IPS-15b (cell line): ENCODE measurements around the gene RNASE9.

Source experiments
- H3K27me3 ChIP-seq: one replicate; pipeline ENCODE4 v1.6.1; 2013; ENCODE audit warnings: low read length; ENCODE audit not compliant: control insufficient read depth, insufficient read depth
- H3K36me3 ChIP-seq: one replicate; pipeline ENCODE4 v1.6.1; 2013; ENCODE audit warnings: low read length; ENCODE audit not compliant: control insufficient read depth, insufficient read depth
- H3K4me1 ChIP-seq: one replicate; pipeline ENCODE4 v1.6.1; 2013; ENCODE audit warnings: mild to moderate bottlenecking, low read length; ENCODE audit not compliant: control insufficient read depth, insufficient read depth
- H3K4me3 ChIP-seq: one replicate; pipeline ENCODE4 v1.5.1; 2013; ENCODE audit warnings: low read depth, low read length
- H3K9ac ChIP-seq: one replicate; pipeline ENCODE4 v1.6.1; 2013; ENCODE audit warnings: low read depth, mild to moderate bottlenecking, low read length
- H3K9me3 ChIP-seq: one replicate; pipeline ENCODE4 v1.6.1; 2013; ENCODE audit warnings: mild to moderate bottlenecking, low read length; ENCODE audit not compliant: control insufficient read depth, insufficient read depth

Gene RNASE9

DNA sequence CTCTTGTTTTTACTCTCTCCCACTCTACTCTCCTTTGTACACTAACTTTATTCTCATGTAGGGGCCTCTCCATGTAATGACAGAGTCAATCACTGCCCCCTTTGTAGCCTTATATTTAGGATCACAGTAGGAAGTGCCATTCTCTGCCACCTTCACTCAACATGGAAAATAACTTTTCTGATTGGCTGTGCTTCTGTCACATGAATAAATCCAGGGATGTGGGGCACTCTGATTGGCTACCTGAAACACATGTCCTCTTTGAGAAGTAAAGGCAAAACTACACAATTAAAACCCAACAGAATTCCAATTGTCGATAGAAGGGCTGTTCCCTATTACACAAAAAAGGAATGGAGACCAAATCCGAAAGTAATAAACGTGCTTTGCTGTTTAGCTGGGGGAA lies at the start of gene RNASE9:
Gene RNASE9 (minus strand): TSS at position 87 of the 400 bp plus-strand sequence.
- H3K27me3 ChIP-seq = no peaks in the 10 kb centered on the region
- H3K4me1 ChIP-seq = peaks cover 7% of the 10 kb centered on the region
- no peak within 1 kb of the TSS for H3K4me3 ChIP-seq
- H3K9ac ChIP-seq = no peak within 1 kb of the TSS
- H3K9me3 ChIP-seq = no peaks in the 10 kb centered on the region
- H3K36me3 ChIP-seq = no peaks in the 10 kb centered on the region

DNA sequence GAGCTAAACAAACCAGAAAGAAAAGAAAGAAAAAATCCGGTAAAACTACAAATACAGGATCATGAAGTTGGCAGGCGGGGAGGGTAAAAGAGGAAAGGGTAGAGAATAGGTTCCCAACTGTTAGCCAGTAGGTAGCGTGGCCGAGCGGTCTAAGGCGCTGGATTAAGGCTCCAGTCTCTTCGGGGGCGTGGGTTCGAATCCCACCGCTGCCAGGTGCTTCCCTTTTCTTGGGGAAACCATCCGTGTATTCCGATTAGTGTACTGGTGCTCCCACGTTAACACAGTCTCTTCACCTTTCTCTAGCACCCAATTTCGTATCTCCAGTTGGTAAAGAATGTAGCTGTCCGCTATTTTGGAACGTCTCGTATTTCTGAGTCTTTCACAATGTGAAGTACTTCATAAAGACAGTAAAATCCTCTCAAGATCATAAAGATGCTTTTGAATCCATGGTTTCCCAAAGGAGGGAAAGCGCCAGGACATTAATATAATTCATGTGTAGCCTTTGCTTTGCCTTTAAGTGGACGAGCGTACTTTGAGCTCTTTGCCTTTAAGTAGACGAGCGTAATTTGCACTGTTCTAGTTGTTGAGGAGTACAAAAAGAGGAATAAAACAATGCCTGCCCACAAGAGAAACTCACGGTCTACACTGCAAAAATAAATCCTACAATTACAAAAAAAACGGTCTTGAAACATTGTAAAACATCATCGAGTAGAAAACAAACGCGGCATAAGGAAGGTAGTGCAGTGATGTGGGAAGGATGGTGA lies 49.3 kb upstream of the RNASE9 start:
- H3K9me3 ChIP-seq = no peaks in the 10 kb centered on the region
- H3K4me3 ChIP-seq = peak overlapping the region; percentile 77
- H3K36me3 ChIP-seq = no peaks in the 10 kb centered on the region
- H3K27me3 ChIP-seq = peaks cover 15% of the 10 kb centered on the region
- peak overlapping the region; percentile 42 for H3K9ac ChIP-seq
- peaks cover 13% of the 10 kb centered on the region for H3K4me1 ChIP-seq

DNA sequence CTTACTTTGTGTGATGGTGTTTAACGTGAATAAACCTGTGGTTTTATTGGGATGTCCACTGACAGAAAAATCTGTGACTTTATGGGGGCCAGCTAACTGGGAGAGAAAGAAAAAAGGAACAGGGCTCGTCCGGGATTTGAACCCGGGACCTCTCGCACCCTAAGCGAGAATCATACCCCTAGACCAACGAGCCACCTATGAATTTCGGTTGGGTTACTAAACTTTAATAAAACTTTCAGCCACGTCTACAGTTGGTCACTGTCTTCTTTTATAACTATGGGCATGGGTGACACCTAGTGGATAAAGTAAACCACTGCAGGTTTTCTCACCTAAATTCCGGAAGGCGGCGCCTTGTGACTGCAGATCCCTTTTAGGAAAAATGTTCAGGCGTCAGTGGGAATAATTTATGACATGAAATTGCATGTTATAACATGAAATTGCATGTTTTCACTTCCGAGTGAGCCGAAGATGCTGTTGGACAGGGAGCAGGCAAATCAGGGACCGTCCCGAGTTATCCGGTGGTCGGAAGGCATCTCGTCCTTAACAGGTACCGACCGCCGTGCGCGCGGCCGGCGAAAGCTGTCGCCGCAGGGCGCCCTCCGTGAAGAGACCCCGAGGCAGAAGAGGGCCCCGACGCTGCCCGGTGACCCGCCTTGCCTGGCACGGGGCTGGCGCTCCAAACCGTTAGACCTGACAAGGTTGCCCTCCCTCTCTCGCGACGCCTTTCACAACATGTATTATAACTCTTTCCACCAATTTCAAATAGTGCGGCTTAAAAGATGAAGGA lies 48.6 kb upstream of the RNASE9 start:
- peaks cover 10% of the 10 kb centered on the region for H3K4me1 ChIP-seq
- H3K9me3 ChIP-seq = no peaks in the 10 kb centered on the region
- peaks cover 15% of the 10 kb centered on the region for H3K27me3 ChIP-seq
- H3K4me3 ChIP-seq = peak overlapping the region; percentile 77
- H3K9ac ChIP-seq = peak overlapping the region; percentile 42
- no peaks in the 10 kb centered on the region for H3K36me3 ChIP-seq

DNA sequence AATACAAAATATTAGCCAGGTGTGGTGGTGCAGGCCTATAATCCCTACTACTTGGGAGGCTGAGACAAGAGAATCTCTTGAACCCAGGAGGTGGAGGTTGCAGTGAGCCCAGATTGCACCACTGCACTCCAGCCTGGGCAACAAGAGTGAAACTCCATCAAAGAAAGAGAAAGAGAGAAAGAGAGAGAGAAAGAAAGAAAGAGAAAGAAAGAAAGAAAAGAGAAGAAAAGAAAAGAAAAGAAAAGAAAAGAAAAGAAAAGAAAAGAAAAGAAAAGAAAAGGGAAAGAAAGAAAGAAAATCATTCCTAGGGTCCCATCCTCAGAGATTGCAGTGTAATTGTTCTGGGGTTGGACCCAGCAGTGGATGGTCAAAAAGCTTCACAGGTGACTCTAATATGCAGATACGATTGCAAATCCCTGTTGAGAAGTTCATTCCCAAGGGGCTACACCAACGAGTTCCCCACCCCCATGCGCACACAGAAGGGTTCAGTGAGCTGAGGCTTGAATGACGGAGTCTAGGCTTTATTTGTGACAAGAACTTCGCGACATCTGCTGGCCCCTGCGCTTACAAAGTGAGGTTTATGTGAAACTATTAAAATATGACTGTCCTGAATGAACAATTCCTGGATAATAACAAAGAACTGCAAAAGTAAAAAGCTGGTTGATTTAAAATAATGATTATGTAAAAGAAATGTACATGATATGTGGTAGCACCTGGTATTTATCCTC lies 47.7 kb upstream of the RNASE9 start:
- Histone ChIP-seq H3K4me3 (no peak overlapping the region), H3K36me3 (no peaks in the 10 kb centered on the region), H3K9me3 (no peaks in the 10 kb centered on the region), H3K27me3 (peaks cover 15% of the 10 kb centered on the region), H3K4me1 (peaks cover 10% of the 10 kb centered on the region), H3K9ac (no peak overlapping the region)

DNA sequence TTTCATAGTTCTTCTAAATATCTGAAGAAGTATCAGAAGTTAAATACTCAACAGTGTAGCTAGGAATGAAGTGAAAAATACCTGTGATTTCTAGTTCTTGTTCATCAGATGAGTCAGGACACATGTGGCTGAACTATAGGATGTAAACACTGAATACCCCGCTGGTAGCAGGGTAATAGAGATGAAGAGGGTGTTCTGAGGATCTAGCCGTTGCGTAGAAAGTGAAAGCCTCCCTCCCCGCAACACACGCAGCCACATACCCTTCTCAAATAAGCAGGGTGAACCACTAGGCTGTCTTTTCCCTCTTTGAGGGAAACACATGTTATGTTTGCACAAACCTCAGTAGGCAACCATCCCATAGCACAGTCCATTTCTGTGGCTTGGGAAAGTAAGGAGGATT lies 46.8 kb upstream of the RNASE9 start:
- Histone ChIP-seq H3K9me3 (no peaks in the 10 kb centered on the region), H3K4me1 (peaks cover 5% of the 10 kb centered on the region)

DNA sequence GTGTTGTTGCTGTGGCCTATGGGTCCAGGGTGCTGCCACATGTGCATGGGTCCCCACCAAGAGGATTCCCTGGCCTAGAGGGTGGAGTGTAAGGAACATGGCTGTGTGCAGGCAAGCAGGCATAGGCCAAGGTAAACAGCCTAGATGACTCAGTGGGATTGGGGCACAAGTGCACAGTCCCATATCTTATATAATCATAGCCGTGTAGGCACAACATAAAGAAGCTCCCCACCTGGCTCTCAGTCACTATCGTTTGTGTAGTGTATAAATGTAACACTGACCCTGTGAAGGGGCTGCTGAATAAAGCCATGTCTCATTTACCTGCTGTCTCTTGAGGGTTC lies 46.0 kb upstream of the RNASE9 start:
- H3K27me3 ChIP-seq = peaks cover 14% of the 10 kb centered on the region
- no peaks in the 10 kb centered on the region for H3K36me3 ChIP-seq
- H3K9ac ChIP-seq = no peak overlapping the region
- no peaks in the 10 kb centered on the region for H3K9me3 ChIP-seq
- peaks cover 5% of the 10 kb centered on the region for H3K4me1 ChIP-seq
- no peak overlapping the region for H3K4me3 ChIP-seq

More for the DNA sequence above, 46.8 kb upstream of the RNASE9 start:
- Histone ChIP-seq H3K36me3 (no peaks in the 10 kb centered on the region), H3K27me3 (peaks cover 15% of the 10 kb centered on the region), H3K4me3 (no peak overlapping the region), H3K9ac (no peak overlapping the region)

DNA sequence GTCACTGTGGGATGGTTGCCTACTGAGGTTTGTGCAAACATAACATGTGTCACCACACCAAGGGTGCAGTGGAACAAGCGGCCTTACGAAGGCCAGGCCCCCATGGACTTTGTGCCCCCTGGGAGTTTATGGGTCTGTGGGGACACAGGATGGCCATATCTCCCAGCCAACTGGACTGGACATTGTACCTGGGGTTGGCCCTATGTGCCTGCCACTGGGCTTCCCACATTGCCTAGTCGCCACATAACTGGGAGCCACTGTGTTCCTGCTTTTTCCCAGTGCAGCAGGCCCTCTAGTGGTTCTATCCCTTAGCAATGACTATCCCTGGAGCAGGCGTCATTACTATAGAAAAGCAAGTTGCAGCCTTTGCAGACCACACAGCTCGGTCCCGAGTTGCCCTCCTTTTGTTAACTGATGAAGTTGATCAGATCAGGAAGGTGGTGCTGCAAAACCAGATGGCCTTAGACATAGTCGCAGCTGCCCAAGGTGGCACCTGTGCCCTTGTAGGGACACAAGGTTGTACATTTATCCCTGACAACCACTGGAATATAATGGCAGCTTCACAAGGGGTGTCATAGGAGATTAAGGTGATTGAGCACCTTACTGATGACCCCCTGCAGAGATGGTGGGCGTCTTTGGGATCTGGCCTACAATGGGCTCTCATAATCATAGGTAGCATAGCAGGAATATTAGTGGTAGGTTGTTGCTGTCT lies 45.5 kb upstream of the RNASE9 start:
- H3K4me3 ChIP-seq = no peak overlapping the region
- H3K36me3 ChIP-seq = no peaks in the 10 kb centered on the region
- H3K4me1 ChIP-seq = peaks cover 5% of the 10 kb centered on the region
- no peaks in the 10 kb centered on the region for H3K9me3 ChIP-seq
- no peak overlapping the region for H3K9ac ChIP-seq
- peaks cover 9% of the 10 kb centered on the region for H3K27me3 ChIP-seq

DNA sequence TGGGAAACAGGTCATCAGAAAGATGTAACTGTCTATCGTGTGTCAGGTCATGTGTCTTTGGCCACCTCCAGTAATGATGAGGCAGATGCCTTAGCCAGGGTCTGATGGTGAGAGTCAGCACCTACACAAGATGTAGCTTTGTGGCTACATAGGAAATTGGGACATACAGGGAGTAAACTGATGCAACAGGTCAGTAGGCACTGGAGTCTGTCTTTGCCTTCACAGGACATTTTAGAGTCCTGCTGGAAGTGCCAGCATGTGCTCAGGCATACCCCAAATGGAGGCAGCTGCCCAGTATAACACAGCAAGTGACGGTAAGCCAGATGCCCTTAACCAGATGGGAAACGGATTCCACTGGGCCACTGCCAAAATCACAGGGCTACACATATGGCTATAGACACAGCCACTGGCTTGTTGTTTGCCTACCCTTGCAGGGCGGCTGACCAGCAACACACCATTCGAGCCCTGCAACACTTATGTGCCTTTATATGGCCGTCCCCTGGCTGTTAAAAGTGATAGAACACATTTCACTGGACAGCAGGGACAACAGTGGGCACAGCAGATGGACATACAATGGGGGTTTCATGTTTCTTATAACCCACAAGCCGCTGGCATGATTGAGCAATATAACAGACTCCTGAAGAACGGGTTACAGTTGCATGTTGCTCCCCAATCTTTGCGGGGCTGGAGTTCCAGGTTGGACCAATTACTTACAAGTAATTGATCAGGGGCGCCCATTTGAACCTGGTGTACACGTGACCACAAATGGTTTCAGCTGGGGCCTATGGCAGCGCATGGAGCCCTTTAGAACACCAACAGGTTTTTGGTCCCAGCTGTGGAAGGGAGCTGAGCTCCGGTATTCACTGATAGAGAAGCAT lies 43.2 kb upstream of the RNASE9 start:
- Histone ChIP-seq H3K9ac (no peak overlapping the region), H3K27me3 (no peaks in the 10 kb centered on the region), H3K9me3 (no peaks in the 10 kb centered on the region), H3K4me3 (no peak overlapping the region), H3K36me3 (no peaks in the 10 kb centered on the region), H3K4me1 (peaks cover 5% of the 10 kb centered on the region)

DNA sequence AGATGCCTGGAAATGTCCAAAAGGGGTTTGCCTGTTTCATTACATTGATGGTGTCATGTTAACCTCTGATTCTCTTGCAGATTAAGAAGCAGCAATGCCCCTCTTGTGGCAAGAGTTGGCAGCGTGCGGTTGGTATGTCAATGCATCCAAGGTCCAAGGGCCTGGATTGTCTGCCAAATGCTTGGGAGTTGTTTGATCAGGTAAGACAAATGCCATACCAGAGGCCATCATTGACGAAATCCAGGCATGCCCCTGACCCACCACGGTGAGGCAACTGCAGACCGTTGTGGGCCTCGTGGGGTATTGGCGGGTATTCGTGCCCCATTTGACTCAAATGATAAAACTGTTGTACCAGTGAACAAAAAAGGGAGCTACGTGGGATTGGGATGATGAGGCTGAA lies 41.7 kb upstream of the RNASE9 start:
- Histone ChIP-seq H3K4me1 (peaks cover 2% of the 10 kb centered on the region), H3K27me3 (no peaks in the 10 kb centered on the region), H3K9me3 (no peaks in the 10 kb centered on the region), H3K36me3 (no peaks in the 10 kb centered on the region), H3K4me3 (no peak overlapping the region), H3K9ac (no peak overlapping the region)

DNA sequence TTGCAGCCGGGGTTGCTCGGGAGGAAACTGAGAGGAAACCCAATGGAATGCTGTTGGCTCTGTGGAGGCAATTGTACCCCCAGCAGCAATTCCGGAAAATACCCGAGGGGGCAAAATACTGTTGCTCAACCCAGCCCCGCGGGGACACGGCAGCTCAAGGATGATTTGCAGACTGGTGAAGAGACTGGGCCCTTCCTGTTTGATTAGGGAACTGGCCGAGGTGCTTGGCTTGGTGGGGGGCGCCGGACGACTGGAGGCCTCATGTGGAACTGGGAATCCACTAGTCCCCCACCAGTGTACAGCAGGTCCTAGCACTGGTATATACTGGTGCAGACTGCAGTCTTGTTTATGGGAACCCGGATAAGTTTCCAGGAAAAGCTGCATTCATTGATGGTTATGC lies 40.7 kb upstream of the RNASE9 start:
- Histone ChIP-seq H3K4me3 (no peak overlapping the region), H3K9me3 (no peaks in the 10 kb centered on the region), H3K4me1 (peaks cover under 1% of the 10 kb centered on the region)

More for the DNA sequence above, 40.7 kb upstream of the RNASE9 start:
- Histone ChIP-seq H3K9ac (no peak overlapping the region), H3K27me3 (no peaks in the 10 kb centered on the region), H3K36me3 (no peaks in the 10 kb centered on the region)
